A549 (cell line): Measurements from ENCODE around the gene PNMA8B. TPM values are rescaled to one million over a fixed set of nuclear protein-coding genes. Genes with fewer than 3 reads are reported as not detected.

Source experiments
- ATAC-seq, 2 experiments: fragments of 200-7000 bp in 1 of 2; fragments of >200 bp in 1 of 2; cut with Nextera tagmentation in 1 of 2; cut with Tn5 transposase in 1 of 2; 3 replicates each; pipeline versions ENCODE4 v1.8.0 to v1.9.1; 2018 to 2020; ENCODE audit warnings: mild to moderate bottlenecking in 1 of 2, moderate library complexity in 1 of 2
- CTCF ChIA-PET: fragments of 300-600 bp; sonication (Branson Sonifier 250); formaldehyde crosslinking; extraction: SDS; loops from one replicate; lab custom pipeline; 2021; ENCODE audit warnings: antibody characterized with exemption, inconsistent platforms; lab: Yijun Ruan, JAX
- POLR2A ChIA-PET: fragments of 350-600 bp; formaldehyde crosslinking; extraction: SDS; loops from one replicate; lab custom pipeline; 2021; ENCODE audit warnings: antibody characterized with exemption, inconsistent platforms; lab: Yijun Ruan, JAX
- DNase-seq, 2 experiments: peaks; one replicate each; pipeline versions ENCODE4 v3.0.0 to v3.0.0-alpha.2; 2011 to 2016; ENCODE audit warnings: low read depth in 1 of 2, low spot score in 1 of 2
- FAIRE-seq: peaks from 2 replicates; lab custom pipeline; 2011; peaks lifted over from hg19 to GRCh38; lab: Jason Lieb, UNC
- H3K27ac ChIP-seq, 2 experiments: fragments of >200 bp; sonication (Bioruptor Twin); formaldehyde crosslinking; 3 replicates each; pipeline ENCODE4 v1.5.1; 2016 to 2017
- H3K4me1 ChIP-seq: fragments of >200 bp; sonication (Bioruptor Twin); formaldehyde crosslinking; 3 replicates; pipeline ENCODE4 v1.6.1; 2016
- H3K4me2 ChIP-seq: fragments of >200 bp; sonication (Bioruptor Twin); formaldehyde crosslinking; 3 replicates; pipeline ENCODE4 v1.6.1; 2016
- H3K4me3 ChIP-seq: fragments of >200 bp; sonication (Bioruptor Twin); formaldehyde crosslinking; 3 replicates; pipeline ENCODE4 v1.5.1; 2016
- H3K9me3 ChIP-seq: fragments of >200 bp; sonication (Bioruptor Twin); formaldehyde crosslinking; 3 replicates; pipeline ENCODE4 v1.6.1; 2016
- ATOH8 ChIP-seq: fragments of 250-450 bp; sonication (Bioruptor Pico); IDR thresholded peaks from 2 replicates; pipeline ENCODE4 v1.5.0; 2020; ENCODE audit warnings: low read depth, mild to moderate bottlenecking, moderate library complexity
- CBX8 ChIP-seq: fragments of 200-600 bp; sonication (generic); IDR thresholded peaks from 2 replicates; pipeline ENCODE4 v1.6.1; 2016
- EHMT2 ChIP-seq: fragments of 200-600 bp; sonication (generic); IDR thresholded peaks from 2 replicates; pipeline ENCODE4 v1.6.1; 2016; ENCODE audit warnings: antibody characterized with exemption, low read depth, mild to moderate bottlenecking, moderate library complexity
- ESRRA ChIP-seq: fragments of 150-350 bp; IDR thresholded peaks from 2 replicates; pipeline ENCODE4 v1.6.1; 2014; ENCODE audit warnings: mild to moderate bottlenecking, low read length, borderline replicate concordance
- FOSB ChIP-seq: fragments of 250-450 bp; sonication (Bioruptor Pico); IDR thresholded peaks from 2 replicates; pipeline ENCODE4 v1.5.0; 2020; ENCODE audit warnings: mild to moderate bottlenecking, moderate library complexity
- FOSL2 ChIP-seq, 2 experiments: fragments of 450-650 bp in 1 of 2; fragments of >200 bp in 1 of 2; sonication (Bioruptor Twin) in 1 of 2; formaldehyde crosslinking; IDR thresholded peaks; 2 replicates each; pipeline versions ENCODE4 v1.5.0 to v1.6.1; 2016 to 2020; ENCODE audit warnings: mild to moderate bottlenecking in 1 of 2, moderate library complexity in 1 of 2
- FOXS1 ChIP-seq: fragments of 250-450 bp; sonication (Bioruptor Pico); IDR thresholded peaks from 2 replicates; pipeline ENCODE4 v1.5.0; 2020; ENCODE audit warnings: mild to moderate bottlenecking, moderate library complexity
- HDAC2 ChIP-seq: fragments of 200-600 bp; sonication (generic); IDR thresholded peaks from 2 replicates; pipeline ENCODE4 v1.6.1; 2016
- HMGXB4 ChIP-seq: fragments of 250-450 bp; sonication (Bioruptor Pico); IDR thresholded peaks from 2 replicates; pipeline ENCODE4 v1.5.0; 2021; ENCODE audit warnings: mild to moderate bottlenecking, moderate library complexity, borderline replicate concordance
- HOXB5 ChIP-seq: fragments of 250-450 bp; sonication (Bioruptor Pico); IDR thresholded peaks from 2 replicates; pipeline ENCODE4 v1.5.0; 2020; ENCODE audit warnings: mild to moderate bottlenecking, moderate library complexity
- JUN ChIP-seq, 2 experiments: fragments of >200 bp; sonication (Bioruptor Twin); formaldehyde crosslinking; IDR thresholded peaks; 2 replicates in 1 of 2; 3 replicates in 1 of 2; pipeline ENCODE4 v1.6.1; 2016 to 2017
- KDM1A ChIP-seq: fragments of 200-600 bp; sonication (generic); IDR thresholded peaks from 2 replicates; pipeline ENCODE4 v1.6.1; 2016; ENCODE audit warnings: low read depth, mild to moderate bottlenecking
- MAFK ChIP-seq: fragments of 450-650 bp; IDR thresholded peaks from 2 replicates; pipeline ENCODE4 v1.6.1; 2014; ENCODE audit not compliant: partially characterized antibody
- MAZ ChIP-seq: fragments of 150-350 bp; IDR thresholded peaks from 2 replicates; pipeline ENCODE4 v1.6.1; 2014; ENCODE audit warnings: antibody characterized with exemption, low read depth, low read length, borderline replicate concordance
- NPAS2 ChIP-seq: fragments of 250-450 bp; sonication (Bioruptor Pico); IDR thresholded peaks from 2 replicates; pipeline ENCODE4 v1.8.0; 2022; ENCODE audit warnings: mild to moderate bottlenecking, moderate library complexity, borderline replicate concordance
- POLR2A ChIP-seq: IDR thresholded peaks from 2 replicates; pipeline ENCODE4 v1.6.1; 2012; ENCODE audit warnings: mild to moderate bottlenecking, low read length
- RAD21 ChIP-seq, 2 experiments: fragments of >200 bp in 1 of 2; sonication (Bioruptor Twin) in 1 of 2; formaldehyde crosslinking in 1 of 2; IDR thresholded peaks in 1 of 2; conservative IDR thresholded peaks in 1 of 2; 2 replicates in 1 of 2; 3 replicates in 1 of 2; pipeline ENCODE4 v1.6.1; 2012 to 2018; ENCODE audit warnings: inconsistent platforms in 1 of 2
- RFX5 ChIP-seq: fragments of 450-650 bp; IDR thresholded peaks from 2 replicates; pipeline ENCODE4 v1.7.1; 2014; ENCODE audit warnings: antibody characterized with exemption, mild to moderate bottlenecking, moderate library complexity
- SREBF2 ChIP-seq: fragments of 450-650 bp; IDR thresholded peaks from 2 replicates; pipeline ENCODE4 v1.6.1; 2014; ENCODE audit warnings: mild to moderate bottlenecking, moderate library complexity
- TFCP2L1 ChIP-seq: fragments of 250-450 bp; sonication (Bioruptor Pico); IDR thresholded peaks from 2 replicates; pipeline ENCODE4 v1.5.0; 2021; ENCODE audit warnings: mild to moderate bottlenecking
- TP53 ChIP-seq: fragments of 250-450 bp; sonication (Bioruptor Pico); IDR thresholded peaks from 2 replicates; pipeline ENCODE4 v1.5.0; 2021; ENCODE audit warnings: mild to moderate bottlenecking, moderate library complexity
- ZC3H11A ChIP-seq: fragments of 450-650 bp; IDR thresholded peaks from 2 replicates; pipeline ENCODE4 v1.6.1; 2014; ENCODE audit warnings: antibody characterized with exemption, mild to moderate bottlenecking
- ZNF302 ChIP-seq: fragments of 250-450 bp; sonication (Bioruptor Pico); IDR thresholded peaks from 2 replicates; pipeline ENCODE4 v1.9.0; 2021; ENCODE audit warnings: inconsistent platforms, mild to moderate bottlenecking, moderate library complexity
- ZSCAN20 ChIP-seq: fragments of 250-450 bp; sonication (Bioruptor Pico); IDR thresholded peaks from 2 replicates; pipeline ENCODE4 v1.8.0; 2022; ENCODE audit warnings: mild to moderate bottlenecking, moderate library complexity
- WGBS: methylation state at CpG from one replicate; pipeline ENCODE4 v1.1.6; 2017; ENCODE audit errors: missing lambda C conversion rate; 5-methylcytosine and 5-hydroxymethylcytosine counted together
- polyA plus RNA-seq, 4 experiments: library from polyadenylated mRNA; depleted of rRNA in 3 of 4; stranded (reverse); fragments of >200 nt; fragmentation: RNase III in 1 of 4; extraction: RNeasy Plus Mini Kit Qiagen cat#74134 plus additional on column Dnase treatment in 1 of 4; gene quantifications; 2 replicates in 3 of 4; 3 replicates in 1 of 4; pipeline ENCODE4 v1.2.3, GENCODE V29; 2011 to 2017
- TF ChIP-seq, protein P1 (sequence below): fragments of 450-650 bp; IDR thresholded peaks from 2 replicates; pipeline ENCODE4 v1.6.1; 2014; ENCODE audit warnings: antibody characterized with exemption
- TF ChIP-seq, protein P2 (sequence below): IDR thresholded peaks from 2 replicates; pipeline ENCODE4 v1.6.1; 2012
- TF ChIP-seq, protein P3 (sequence below): fragments of 200-600 bp; sonication (generic); IDR thresholded peaks from 2 replicates; pipeline ENCODE4 v1.6.1; 2016; ENCODE audit warnings: antibody characterized with exemption, mild to moderate bottlenecking, moderate library complexity

The PNMA8B gene
- polyA plus RNA-seq, 2 of the 4 experiments (the other 2 are of a cell fraction) = not detected

DNA sequence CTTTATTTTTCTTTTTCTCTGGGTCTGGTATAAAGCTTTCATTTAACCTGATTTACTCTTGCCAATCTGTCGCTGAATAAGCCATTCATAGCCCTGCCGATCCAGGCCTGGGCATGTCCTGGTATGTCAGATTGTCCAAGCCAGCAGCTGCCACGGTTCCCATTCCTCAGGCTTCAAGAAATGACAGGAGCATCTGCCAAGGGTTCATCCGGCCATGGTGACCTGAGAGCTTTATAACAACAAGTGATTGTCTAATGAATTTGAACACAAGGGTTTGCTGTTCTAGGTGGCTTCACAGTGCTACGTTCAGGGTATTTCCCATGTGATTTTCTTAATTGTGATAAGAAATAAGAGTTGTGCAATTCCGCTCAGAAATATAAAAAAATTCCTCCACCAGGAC is 44.3 kb downstream of the PNMA8B start:
- TF ChIP-seq FOSL2 (IDR thresholded peaks at IDR 0.05) = no peak
- no peak for TF ChIP-seq FOSL2 (CRISPR knock-in tag; IDR thresholded peaks at IDR 0.05)
- no peak for TF ChIP-seq POLR2A
- TF ChIP-seq RFX5 = no peak
- no peak for TF ChIP-seq TFCP2L1 (CRISPR knock-in tag)
- TF ChIP-seq RAD21 (conservative IDR thresholded peaks at IDR 0.05 in 1 of 2, IDR thresholded peaks at IDR 0.05 in 1 of 2) = no peak
- TF ChIP-seq, protein P1, sequence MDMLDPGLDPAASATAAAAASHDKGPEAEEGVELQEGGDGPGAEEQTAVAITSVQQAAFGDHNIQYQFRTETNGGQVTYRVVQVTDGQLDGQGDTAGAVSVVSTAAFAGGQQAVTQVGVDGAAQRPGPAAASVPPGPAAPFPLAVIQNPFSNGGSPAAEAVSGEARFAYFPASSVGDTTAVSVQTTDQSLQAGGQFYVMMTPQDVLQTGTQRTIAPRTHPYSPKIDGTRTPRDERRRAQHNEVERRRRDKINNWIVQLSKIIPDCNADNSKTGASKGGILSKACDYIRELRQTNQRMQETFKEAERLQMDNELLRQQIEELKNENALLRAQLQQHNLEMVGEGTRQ = no peak
- TF ChIP-seq EHMT2 = no peak
- TF ChIP-seq MAFK = no peak
- TF ChIP-seq FOXS1 (CRISPR knock-in tag) = no peak
- no peak for TF ChIP-seq ESRRA
- no peak for TF ChIP-seq CBX8
- no peak for TF ChIP-seq NPAS2 (CRISPR knock-in tag)
- no peak overlapping the region for H3K4me2 ChIP-seq
- H3K9me3 ChIP-seq = no peaks in the 10 kb centered on the region
- ChIA-PET POLR2A (interaction anchor here (0.6 kb wide), 1 partner anchor 65 kb away, joined by 3 read pairs; no protein-coding TSS in a partner anchor), CTCF (interaction anchor here (1.0 to 2.5 kb wide), 7 partner anchors 33 to 374 kb away, joined by 3 to 12 read pairs (median 6); no protein-coding TSS in a partner anchor)
- no peak for DNase-seq
- FAIRE-seq = no peak
- H3K4me3 ChIP-seq = no peak overlapping the region
- H3K4me1 ChIP-seq = no peaks in the 10 kb centered on the region
- no peak overlapping the region for H3K27ac ChIP-seq
- no peak for ATAC-seq
- 78% methylated on average over 6 of the region's 6 CpGs for WGBS

DNA sequence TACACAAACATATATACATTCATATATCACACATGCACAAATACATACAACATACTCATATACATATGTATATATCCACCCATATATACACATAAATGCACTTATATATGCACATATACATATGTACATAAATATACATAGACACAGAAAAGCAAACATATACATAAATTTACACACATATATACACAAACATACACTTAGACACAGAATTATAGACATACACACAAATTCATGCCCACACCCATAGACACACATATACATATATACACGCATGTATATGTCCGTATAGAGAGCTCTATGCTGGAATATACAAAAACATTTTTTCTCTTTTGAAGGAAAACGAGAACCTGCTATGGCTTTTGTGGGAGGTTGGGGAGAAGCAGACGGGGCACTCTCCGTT is 44.9 kb downstream of the PNMA8B start:
- H3K4me2 ChIP-seq = no peak overlapping the region
- 78% methylated on average over 5 of the region's 5 CpGs for WGBS
- no peaks in the 10 kb centered on the region for H3K4me1 ChIP-seq
- H3K4me3 ChIP-seq = no peak overlapping the region
- no peak for ATAC-seq
- no peak for DNase-seq
- FAIRE-seq = no peak
- TF ChIP-seq HDAC2 (no peak), SREBF2 (no peak), HOXB5 (CRISPR knock-in tag) (no peak), KDM1A (no peak), HMGXB4 (CRISPR knock-in tag) (no peak)
- ChIA-PET POLR2A (interaction anchor here (0.6 kb wide), 1 partner anchor 65 kb away, joined by 3 read pairs; no protein-coding TSS in a partner anchor), CTCF (interaction anchor here (1.0 to 2.5 kb wide), 7 partner anchors 34 to 373 kb away, joined by 3 to 12 read pairs (median 6); no protein-coding TSS in a partner anchor)
- H3K9me3 ChIP-seq = no peaks in the 10 kb centered on the region
- no peak overlapping the region for H3K27ac ChIP-seq

DNA sequence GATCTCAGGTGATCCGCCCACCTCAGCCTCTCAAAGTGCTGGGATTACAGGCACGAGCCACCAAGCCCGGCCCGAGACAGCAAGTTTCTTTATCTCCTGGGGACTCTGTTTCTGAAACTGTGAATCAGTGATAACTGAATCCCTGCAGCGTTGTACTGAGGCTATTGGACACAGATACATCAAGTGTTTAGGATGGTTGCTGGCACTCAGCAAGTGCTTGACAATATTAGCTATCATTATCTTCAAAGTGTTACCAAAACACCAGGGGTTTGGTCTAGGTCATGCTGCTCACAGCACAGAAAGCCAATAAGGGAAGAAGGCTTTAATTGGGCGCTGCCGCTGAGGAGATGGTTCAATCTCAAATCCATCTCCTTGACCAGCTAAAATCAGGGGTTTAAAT is 46.4 kb downstream of the PNMA8B start:
- no peaks in the 10 kb centered on the region for H3K4me1 ChIP-seq
- H3K9me3 ChIP-seq = no peaks in the 10 kb centered on the region
- no peak for DNase-seq
- no peak overlapping the region for H3K4me3 ChIP-seq
- TF ChIP-seq ZC3H11A (no peak), ZSCAN20 (CRISPR knock-in tag) (no peak), EHMT2 (no peak), ATOH8 (CRISPR knock-in tag) (no peak), TP53 (CRISPR knock-in tag) (no peak), FOSB (no peak), JUN (IDR thresholded peaks at IDR 0.05) (no peak), KDM1A (no peak), TFCP2L1 (CRISPR knock-in tag) (no peak), ZNF302 (CRISPR knock-in tag) (no peak), FOXS1 (CRISPR knock-in tag) (no peak), MAZ (no peak)
- TF ChIP-seq, protein P2, sequence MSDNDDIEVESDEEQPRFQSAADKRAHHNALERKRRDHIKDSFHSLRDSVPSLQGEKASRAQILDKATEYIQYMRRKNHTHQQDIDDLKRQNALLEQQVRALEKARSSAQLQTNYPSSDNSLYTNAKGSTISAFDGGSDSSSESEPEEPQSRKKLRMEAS = no peak
- TF ChIP-seq, protein P3, sequence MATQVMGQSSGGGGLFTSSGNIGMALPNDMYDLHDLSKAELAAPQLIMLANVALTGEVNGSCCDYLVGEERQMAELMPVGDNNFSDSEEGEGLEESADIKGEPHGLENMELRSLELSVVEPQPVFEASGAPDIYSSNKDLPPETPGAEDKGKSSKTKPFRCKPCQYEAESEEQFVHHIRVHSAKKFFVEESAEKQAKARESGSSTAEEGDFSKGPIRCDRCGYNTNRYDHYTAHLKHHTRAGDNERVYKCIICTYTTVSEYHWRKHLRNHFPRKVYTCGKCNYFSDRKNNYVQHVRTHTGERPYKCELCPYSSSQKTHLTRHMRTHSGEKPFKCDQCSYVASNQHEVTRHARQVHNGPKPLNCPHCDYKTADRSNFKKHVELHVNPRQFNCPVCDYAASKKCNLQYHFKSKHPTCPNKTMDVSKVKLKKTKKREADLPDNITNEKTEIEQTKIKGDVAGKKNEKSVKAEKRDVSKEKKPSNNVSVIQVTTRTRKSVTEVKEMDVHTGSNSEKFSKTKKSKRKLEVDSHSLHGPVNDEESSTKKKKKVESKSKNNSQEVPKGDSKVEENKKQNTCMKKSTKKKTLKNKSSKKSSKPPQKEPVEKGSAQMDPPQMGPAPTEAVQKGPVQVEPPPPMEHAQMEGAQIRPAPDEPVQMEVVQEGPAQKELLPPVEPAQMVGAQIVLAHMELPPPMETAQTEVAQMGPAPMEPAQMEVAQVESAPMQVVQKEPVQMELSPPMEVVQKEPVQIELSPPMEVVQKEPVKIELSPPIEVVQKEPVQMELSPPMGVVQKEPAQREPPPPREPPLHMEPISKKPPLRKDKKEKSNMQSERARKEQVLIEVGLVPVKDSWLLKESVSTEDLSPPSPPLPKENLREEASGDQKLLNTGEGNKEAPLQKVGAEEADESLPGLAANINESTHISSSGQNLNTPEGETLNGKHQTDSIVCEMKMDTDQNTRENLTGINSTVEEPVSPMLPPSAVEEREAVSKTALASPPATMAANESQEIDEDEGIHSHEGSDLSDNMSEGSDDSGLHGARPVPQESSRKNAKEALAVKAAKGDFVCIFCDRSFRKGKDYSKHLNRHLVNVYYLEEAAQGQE = no peak
- TF ChIP-seq, all 56 proteins: peak for 0
- CTCF ChIA-PET = interaction anchor here (1.1 to 3.7 kb wide), 8 partner anchors 14 to 168 kb away, joined by 3 to 11 read pairs (median 4); no protein-coding TSS in a partner anchor
- Histone ChIP-seq H3K4me2 (no peak overlapping the region), H3K27ac (no peak overlapping the region)
- FAIRE-seq (peak; percentile 13), ATAC-seq (no peak)
- WGBS = 64% methylated on average over 7 of the region's 7 CpGs
- POLR2A ChIA-PET = no interaction called here
